ENCODE measurements around the gene SCAPER. TPM values are rescaled to one million over a fixed set of nuclear protein-coding genes. Genes with fewer than 3 reads are reported as not detected.

SCAPER gene
- total and polyA plus RNA-seq, 12 donors = 6.9 to 48.1 (median 39.5) TPM

GRCh38 chr15:76846782-76847181, 58.4 kb downstream of the SCAPER start:
- DNase-seq (no peak), ATAC-seq (no peak)
- Histone ChIP-seq H3K36me3 (peaks cover 0 to 22% (median 0%) of the 10 kb centered on the region in 9 donors), H3K4me1 (peaks cover 0 to 9% (median 0%) of the 10 kb centered on the region in 9 donors), H3K27ac (no peak overlapping the region), H3K27me3 (no peaks in the 10 kb centered on the region), H3K4me3 (no peak overlapping the region), H3K9me3 (peaks cover 0 to 14% (median 0%) of the 10 kb centered on the region in 11 donors)
- 68 to 81% methylated on average over 1 of the region's 1 CpG for WGBS, 2 donors
- no peak for TF ChIP-seq CTCF (IDR thresholded peaks at IDR 0.05)
- intact Hi-C loops (cut with DNase I) = no loop called here

GRCh38 chr15:76844096-76844495, 61.0 kb downstream of the SCAPER start:
- ATAC-seq (no peak), DNase-seq (no peak)
- peaks cover 0 to 9% (median 0%) of the 10 kb centered on the region in 11 donors for H3K9me3 ChIP-seq
- H3K4me1 ChIP-seq = peaks cover 0 to 11% (median 7%) of the 10 kb centered on the region in 9 donors
- no peak overlapping the region for H3K4me3 ChIP-seq
- intact Hi-C loops (cut with DNase I) = no loop called here
- TF ChIP-seq CTCF (IDR thresholded peaks at IDR 0.05) = no peak
- H3K36me3 ChIP-seq = peaks cover 0 to 18% (median 0%) of the 10 kb centered on the region in 9 donors
- no peaks in the 10 kb centered on the region for H3K27me3 ChIP-seq
- 78 to 79% methylated on average over 3 of the region's 3 CpGs for WGBS, 2 donors
- H3K27ac ChIP-seq = no peak overlapping the region

GRCh38 chr15:76843269-76843668, 61.9 kb downstream of the SCAPER start:
- no peak overlapping the region for H3K27ac ChIP-seq
- intact Hi-C loops (cut with DNase I) = no loop called here

GRCh38 chr15:76840830-76841460, 64.2 kb downstream of the SCAPER start:
- ATAC-seq = peak in 3 of 8 donors; percentile 28 to 50 (median 39)
- intact Hi-C loops (cut with DNase I) = no loop called here
- H3K4me1 ChIP-seq = peaks cover 0 to 11% (median 7%) of the 10 kb centered on the region in 9 donors
- no peaks in the 10 kb centered on the region for H3K27me3 ChIP-seq
- peaks cover 0 to 6% (median 0%) of the 10 kb centered on the region in 11 donors for H3K9me3 ChIP-seq
- H3K27ac ChIP-seq = no peak overlapping the region
- H3K36me3 ChIP-seq = peaks cover 0 to 18% (median 0%) of the 10 kb centered on the region in 9 donors
- peak in 8 of 9 donors; percentile 13 to 59 (median 46) for TF ChIP-seq CTCF (IDR thresholded peaks at IDR 0.05)
- WGBS, 2 donors = 53 to 63% methylated on average over 5 of the region's 5 CpGs
- DNase-seq = no peak
- no peak overlapping the region for H3K4me3 ChIP-seq

More at GRCh38 chr15:76843269-76843668, 61.9 kb downstream of the SCAPER start:
- no peak for TF ChIP-seq CTCF (IDR thresholded peaks at IDR 0.05)
- Histone ChIP-seq H3K36me3 (peaks cover 0 to 18% (median 0%) of the 10 kb centered on the region in 9 donors), H3K4me3 (no peak overlapping the region), H3K4me1 (peaks cover 0 to 11% (median 7%) of the 10 kb centered on the region in 9 donors), H3K9me3 (peaks cover 0 to 9% (median 0%) of the 10 kb centered on the region in 11 donors), H3K27me3 (no peaks in the 10 kb centered on the region)
- no peak for DNase-seq
- WGBS, 2 donors = 87% methylated on average over 1 of the region's 1 CpG
- no peak for ATAC-seq

All from heart right ventricle (tissue), 16 donors.